ENCODE measurements around the gene CDC37L1. TPM values are rescaled to one million over a fixed set of nuclear protein-coding genes. Genes with fewer than 3 reads are reported as not detected.

Gene CDC37L1
- total RNA-seq, 2 experiments from 2014 or later: 9.7 to 11.0 TPM

DNA sequence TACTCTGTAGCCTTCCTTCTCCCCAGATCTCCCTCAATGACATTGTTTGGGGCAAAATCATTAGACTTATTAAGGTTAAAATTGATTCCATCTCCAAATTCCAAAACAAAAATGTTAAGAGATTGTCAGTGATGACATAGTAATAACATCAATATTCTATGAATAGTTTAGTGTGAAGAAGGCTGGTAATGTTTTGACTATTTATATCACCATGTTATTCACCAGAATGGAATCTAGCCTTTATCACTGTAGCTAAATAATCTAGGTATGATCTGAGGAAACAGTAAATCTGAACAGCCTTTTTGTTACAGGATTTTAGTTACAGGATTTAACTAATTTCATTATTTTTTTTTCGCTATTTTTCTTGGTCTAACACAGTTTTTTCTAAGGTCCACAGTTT is 18.2 kb upstream of the CDC37L1 start:
- Mint-ChIP-seq H3K4me3 (peak overlapping the region; percentile 91), H3K27ac (no peak overlapping the region), H3K27me3 (no peaks in the 10 kb centered on the region), H3K4me1 (ENCODE audit: low read depth) (peaks cover 43% of the 10 kb centered on the region), H3K36me3 (no peaks in the 10 kb centered on the region), H3K9me3 (no peaks in the 10 kb centered on the region)
- intact Hi-C loops (cut with micrococcal nuclease): loop anchor here (10.0 kb wide), 1 partner anchor 174 kb away; no protein-coding TSS in a partner anchor
- POLR2A ChIA-PET: interaction anchor here (0.6 kb wide), 1 partner anchor 44 kb away, joined by 4 read pairs; no protein-coding TSS in a partner anchor
- no peak for DNase-seq
- CTCF ChIA-PET: interaction anchor here (0.6 to 1.8 kb wide), 3 partner anchors 9 to 98 kb away, joined by 3 to 7 read pairs (median 4); partner anchors contain the start of gene CDC37L1

DNA sequence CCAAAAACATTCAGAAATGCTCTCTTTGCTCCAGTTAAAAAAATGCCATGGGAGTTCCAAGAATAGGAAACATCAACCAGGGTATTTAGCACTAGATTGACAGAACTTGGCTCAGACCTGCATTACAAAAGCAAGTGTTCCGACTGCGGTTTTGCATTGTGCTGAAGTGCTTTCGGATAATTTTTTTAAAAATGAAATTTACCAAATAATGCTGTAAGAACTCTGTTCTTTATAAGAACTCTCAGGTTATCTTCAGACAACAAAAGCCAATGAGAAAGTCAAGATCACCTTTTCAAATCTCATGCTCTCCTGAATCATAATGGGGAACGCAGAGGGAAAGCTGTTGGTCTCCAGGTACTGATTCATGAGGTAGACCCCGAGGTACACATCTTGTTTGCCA is 17.8 kb upstream of the CDC37L1 start:
- Mint-ChIP-seq H3K27me3 (no peaks in the 10 kb centered on the region), H3K27ac (peak overlapping the region; percentile 80), H3K9me3 (no peaks in the 10 kb centered on the region), H3K4me3 (peak overlapping the region; percentile 91), H3K4me1 (ENCODE audit: low read depth) (peaks cover 47% of the 10 kb centered on the region), H3K36me3 (no peaks in the 10 kb centered on the region)
- ChIA-PET CTCF (interaction anchor here (1.2 to 1.8 kb wide), 7 partner anchors 13 to 98 kb away, joined by 3 to 7 read pairs (median 5); partner anchors contain the start of gene CDC37L1), POLR2A (no interaction called here)
- no peak for DNase-seq
- intact Hi-C loops (cut with micrococcal nuclease): loop anchor here (1.0 to 10.0 kb wide), 3 partner anchors 18 to 173 kb away; partner anchors contain the start of genes AK3 and CDC37L1

DNA sequence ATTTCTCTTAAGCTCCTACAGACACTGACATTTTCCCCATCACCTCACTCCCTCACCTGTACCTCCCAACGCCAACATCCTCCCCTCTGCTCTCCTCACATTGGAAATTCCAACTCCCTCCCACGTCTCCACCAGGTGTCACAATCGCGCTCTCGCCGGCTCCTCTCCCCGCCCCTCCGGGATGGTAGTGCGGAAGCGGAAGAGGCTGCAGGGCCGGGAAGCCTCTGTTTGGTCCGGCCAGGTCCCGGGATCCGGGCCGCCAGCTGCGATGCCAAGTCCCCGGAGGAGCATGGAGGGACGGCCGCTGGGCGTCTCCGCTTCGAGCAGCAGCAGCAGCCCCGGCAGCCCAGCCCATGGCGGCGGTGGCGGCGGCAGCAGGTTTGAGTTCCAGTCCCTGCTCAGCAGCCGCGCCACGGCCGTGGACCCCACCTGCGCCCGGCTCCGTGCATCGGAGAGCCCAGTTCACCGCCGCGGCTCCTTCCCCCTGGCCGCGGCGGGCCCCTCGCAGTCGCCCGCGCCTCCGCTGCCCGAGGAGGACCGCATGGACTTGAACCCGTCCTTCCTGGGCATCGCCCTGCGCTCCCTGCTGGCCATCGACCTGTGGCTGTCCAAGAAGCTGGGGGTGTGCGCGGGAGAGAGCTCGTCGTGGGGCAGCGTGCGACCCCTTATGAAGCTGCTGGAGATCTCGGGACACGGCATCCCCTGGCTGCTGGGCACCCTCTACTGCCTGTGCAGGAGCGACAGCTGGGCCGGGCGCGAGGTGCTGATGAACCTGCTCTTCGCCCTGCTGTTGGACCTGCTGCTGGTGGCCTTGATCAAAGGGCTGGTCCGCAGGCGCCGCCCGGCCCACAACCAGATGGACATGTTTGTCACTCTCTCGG is 17.0 kb upstream of the CDC37L1 start, which contains the start of gene PLPP6:
TSS of gene PLPP6 (plus strand) at position 187 of the 881 bp plus-strand sequence. CDS start at position 269, 82 bp downstream.
- Mint-ChIP-seq H3K9me3 (no peaks in the 10 kb centered on the region), H3K36me3 (no peaks in the 10 kb centered on the region), H3K27ac (peak within 1 kb of the TSS; percentile 80), H3K27me3 (no peaks in the 10 kb centered on the region), H3K4me3 (peak within 1 kb of the TSS; percentile 91), H3K4me1 (ENCODE audit: low read depth) (peaks cover 55% of the 10 kb centered on the region)
- intact Hi-C loops (cut with micrococcal nuclease): loop anchor here (1.0 to 10.0 kb wide), 3 partner anchors 17 to 172 kb away; partner anchors contain the start of genes AK3 and CDC37L1
- DNase-seq: peak; percentile 88
- POLR2A ChIA-PET: no interaction called here
- CTCF ChIA-PET: interaction anchor here (1.2 to 1.8 kb wide), 7 partner anchors 13 to 97 kb away, joined by 3 to 7 read pairs (median 5); partner anchors contain the start of gene CDC37L1

DNA sequence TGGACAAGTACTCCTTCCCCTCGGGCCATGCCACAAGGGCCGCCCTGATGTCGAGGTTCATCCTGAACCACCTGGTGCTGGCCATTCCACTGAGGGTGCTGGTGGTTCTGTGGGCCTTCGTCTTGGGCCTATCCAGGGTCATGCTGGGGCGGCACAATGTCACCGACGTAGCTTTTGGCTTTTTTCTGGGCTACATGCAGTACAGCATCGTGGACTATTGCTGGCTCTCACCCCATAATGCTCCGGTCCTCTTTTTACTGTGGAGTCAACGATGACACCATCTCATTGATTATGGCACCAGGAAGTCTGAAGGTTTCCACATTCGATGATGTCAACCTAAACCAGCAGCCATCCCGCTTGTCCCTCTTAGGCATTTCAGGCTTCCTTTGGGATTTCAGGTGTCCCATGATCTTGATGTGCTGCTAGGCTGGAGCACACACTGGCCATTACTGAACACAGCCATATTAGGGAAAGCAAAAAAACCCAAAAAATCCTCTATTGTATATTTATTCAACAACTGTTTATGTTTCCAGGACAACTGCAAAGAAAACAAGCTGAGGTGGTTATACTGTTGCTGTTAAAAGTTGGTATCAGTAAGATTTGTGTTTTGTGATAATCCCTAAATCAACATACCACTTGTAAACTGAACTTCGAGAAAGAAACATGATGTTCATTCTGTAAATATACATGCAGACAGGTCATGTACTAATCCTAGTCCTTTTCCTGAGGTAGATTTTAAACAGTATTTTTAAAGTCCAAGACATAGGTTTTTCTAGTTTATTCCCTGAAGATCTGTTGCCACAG is 16.2 kb upstream of the CDC37L1 start:
- peak overlapping the region; percentile 91 for H3K4me3 Mint-ChIP-seq
- ChIA-PET POLR2A (no interaction called here), CTCF (interaction anchor here (1.3 to 1.8 kb wide), 5 partner anchors 12 to 58 kb away, joined by 3 to 7 read pairs (median 5); partner anchors contain the start of gene CDC37L1)
- no peaks in the 10 kb centered on the region for H3K9me3 Mint-ChIP-seq
- DNase-seq: no peak
- H3K4me1 Mint-ChIP-seq (ENCODE audit: low read depth): peaks cover 60% of the 10 kb centered on the region
- no peaks in the 10 kb centered on the region for H3K27me3 Mint-ChIP-seq
- no peaks in the 10 kb centered on the region for H3K36me3 Mint-ChIP-seq
- H3K27ac Mint-ChIP-seq: peak overlapping the region; percentile 43
- intact Hi-C loops (cut with micrococcal nuclease): loop anchor here (1.0 to 10.0 kb wide), 3 partner anchors 16 to 172 kb away; partner anchors contain the start of genes AK3 and CDC37L1

DNA sequence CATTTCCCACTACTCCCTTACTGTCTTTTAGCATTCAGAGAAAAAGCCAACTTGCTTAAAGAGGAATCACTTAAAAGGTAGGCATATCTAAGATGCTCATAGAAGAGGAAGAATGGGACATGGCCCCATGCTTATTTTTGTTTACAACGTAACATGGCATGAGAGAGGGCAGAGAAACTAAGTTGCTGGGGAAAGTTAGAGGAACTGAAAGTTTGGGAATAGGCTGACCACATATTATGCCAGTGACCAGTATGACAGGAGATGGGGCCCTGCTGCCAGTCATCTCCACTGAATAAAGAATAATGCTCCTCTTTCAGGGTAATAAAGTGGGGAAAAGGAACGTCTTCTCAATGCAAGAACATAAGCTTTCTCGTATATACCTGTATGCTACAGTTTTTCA is 15.4 kb upstream of the CDC37L1 start:
- no peaks in the 10 kb centered on the region for H3K9me3 Mint-ChIP-seq
- H3K27ac Mint-ChIP-seq: no peak overlapping the region
- peaks cover 65% of the 10 kb centered on the region for H3K4me1 Mint-ChIP-seq (ENCODE audit: low read depth)
- no peak for DNase-seq
- intact Hi-C loops (cut with micrococcal nuclease): loop anchor here (2.0 to 10.0 kb wide), 2 partner anchors 77 to 171 kb away; partner anchors contain the start of gene AK3
- no peaks in the 10 kb centered on the region for H3K27me3 Mint-ChIP-seq
- POLR2A ChIA-PET: no interaction called here
- no peak overlapping the region for H3K4me3 Mint-ChIP-seq
- H3K36me3 Mint-ChIP-seq: no peaks in the 10 kb centered on the region
- CTCF ChIA-PET: no interaction called here

DNA sequence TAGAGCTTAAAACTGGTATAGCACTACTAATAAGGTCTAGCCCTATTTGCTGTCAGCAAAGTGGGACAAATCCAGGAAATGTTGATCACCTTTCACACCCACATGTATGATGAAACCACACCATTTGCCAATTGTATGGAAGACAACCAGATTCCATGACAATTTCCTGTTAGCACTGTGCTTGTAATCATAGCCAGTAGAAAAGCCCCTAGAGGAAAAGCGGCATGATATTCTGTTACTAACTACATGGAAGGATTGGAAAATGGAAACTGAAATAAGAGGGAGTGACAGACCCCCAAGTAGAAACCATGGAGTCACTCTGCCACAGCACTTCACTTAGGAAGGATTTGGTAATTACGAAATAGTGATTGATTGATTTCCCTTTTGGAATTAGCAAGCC is 14.0 kb upstream of the CDC37L1 start:
- no peak overlapping the region for H3K27ac Mint-ChIP-seq
- H3K27me3 Mint-ChIP-seq: no peaks in the 10 kb centered on the region
- intact Hi-C loops (cut with micrococcal nuclease): loop anchor here (10.0 kb wide), 1 partner anchor 169 kb away; no protein-coding TSS in a partner anchor
- ChIA-PET CTCF (interaction anchor here (0.7 to 1.8 kb wide), 3 partner anchors 12 to 1805 kb away, joined by 3 to 6 read pairs (median 4); no protein-coding TSS in a partner anchor), POLR2A (interaction anchor here (1.1 kb wide), 1 partner anchor 14 kb away, joined by 4 read pairs; the partner anchor contains the start of gene CDC37L1)
- no peak for DNase-seq
- H3K36me3 Mint-ChIP-seq: no peaks in the 10 kb centered on the region
- peaks cover 68% of the 10 kb centered on the region for H3K4me1 Mint-ChIP-seq (ENCODE audit: low read depth)
- peak overlapping the region; percentile 68 for H3K4me3 Mint-ChIP-seq
- no peaks in the 10 kb centered on the region for H3K9me3 Mint-ChIP-seq

DNA sequence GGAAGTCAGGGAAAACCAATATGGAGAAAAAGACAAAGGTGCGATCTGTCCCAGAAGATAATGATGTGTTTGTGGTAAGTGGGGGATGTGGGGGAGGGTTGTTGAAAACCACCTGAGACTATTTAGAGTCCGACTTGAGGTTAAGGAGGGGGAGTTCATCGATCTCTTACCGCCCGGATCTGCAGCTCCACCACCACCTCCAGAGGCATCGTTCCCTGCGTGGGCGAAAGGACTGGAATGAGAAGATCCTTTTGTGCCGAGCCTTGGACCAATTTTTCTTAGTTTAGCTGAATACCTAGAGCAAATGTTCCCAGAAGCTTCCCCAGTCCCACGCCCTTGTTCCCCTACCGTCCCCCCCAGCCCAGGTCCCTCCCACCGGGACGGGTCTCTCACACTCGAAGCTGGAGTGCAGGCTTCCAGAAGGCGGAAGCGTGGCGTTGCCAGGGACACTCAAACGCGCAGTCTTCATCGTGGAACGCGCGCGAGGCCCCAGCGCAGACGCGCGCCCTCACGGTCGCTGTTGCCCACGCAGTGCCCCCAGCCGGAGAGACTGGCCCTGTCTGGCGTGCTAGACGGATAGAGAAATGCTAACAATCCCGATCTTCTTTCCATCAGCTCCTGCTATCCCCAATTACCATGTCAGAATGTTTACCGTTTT is 13.2 kb upstream of the CDC37L1 start, which contains the start of gene SPATA6L:
TSS of gene SPATA6L (minus strand) at position 439 of the 658 bp plus-strand sequence. CDS start at position 209, 230 bp downstream.
- Mint-ChIP-seq H3K9me3 (no peaks in the 10 kb centered on the region), H3K4me1 (ENCODE audit: low read depth) (peaks cover 76% of the 10 kb centered on the region), H3K27me3 (no peaks in the 10 kb centered on the region), H3K27ac (no peak within 1 kb of the TSS), H3K4me3 (peak within 1 kb of the TSS; percentile 68), H3K36me3 (no peaks in the 10 kb centered on the region)
- POLR2A ChIA-PET: no interaction called here
- CTCF ChIA-PET: interaction anchor here (0.7 to 1.8 kb wide), 4 partner anchors 11 to 1806 kb away, joined by 3 to 6 read pairs (median 4); no protein-coding TSS in a partner anchor
- intact Hi-C loops (cut with micrococcal nuclease): loop anchor here (1.0 to 10.0 kb wide), 3 partner anchors 13 to 169 kb away; partner anchors contain the start of gene CDC37L1
- peak; percentile 60 for DNase-seq

DNA sequence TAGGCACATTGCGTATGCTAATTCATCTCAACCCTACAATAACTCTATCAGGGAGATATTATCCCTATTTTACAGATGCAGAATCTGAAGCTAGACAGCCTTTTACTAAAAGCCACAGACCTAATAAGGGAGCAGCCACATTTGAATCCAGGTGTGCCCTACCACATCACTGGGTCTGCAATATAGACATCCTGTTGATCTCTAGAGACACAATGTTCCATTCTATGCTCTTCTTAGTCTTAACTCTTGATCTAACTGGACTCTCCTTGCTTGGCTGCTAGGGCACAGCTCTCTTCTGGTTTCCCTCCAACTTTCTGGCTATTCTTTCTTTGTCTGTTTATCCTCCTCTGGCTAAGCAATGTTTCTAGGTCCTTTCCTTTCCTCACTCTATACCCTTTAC is 11.7 kb upstream of the CDC37L1 start:
- intact Hi-C loops (cut with micrococcal nuclease): loop anchor here (10.0 kb wide), 1 partner anchor 167 kb away; no protein-coding TSS in a partner anchor
- POLR2A ChIA-PET: no interaction called here
- Mint-ChIP-seq H3K9me3 (no peaks in the 10 kb centered on the region), H3K4me1 (ENCODE audit: low read depth) (peaks cover 66% of the 10 kb centered on the region), H3K27ac (no peak overlapping the region), H3K27me3 (no peaks in the 10 kb centered on the region), H3K4me3 (no peak overlapping the region), H3K36me3 (no peaks in the 10 kb centered on the region)
- DNase-seq: no peak
- CTCF ChIA-PET: no interaction called here

DNA sequence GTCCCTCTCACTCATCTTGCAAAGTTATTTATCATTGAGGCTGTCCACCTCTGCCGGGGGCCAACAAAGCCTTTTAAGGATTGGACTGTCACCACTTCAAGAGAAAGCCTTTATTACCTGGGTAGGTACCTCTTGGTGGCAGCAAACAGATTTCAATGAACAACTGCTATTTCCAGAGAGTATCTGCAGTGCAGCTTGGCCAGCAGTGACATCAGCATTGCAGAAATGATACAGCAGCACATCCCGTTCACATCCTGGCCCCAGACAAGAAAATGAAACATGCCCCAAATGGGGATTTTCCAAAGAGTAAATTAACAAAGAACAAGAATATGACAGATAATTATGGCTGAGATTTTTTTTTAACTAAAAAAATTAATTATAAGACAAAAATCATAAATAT is 10.8 kb upstream of the CDC37L1 start:
- no peaks in the 10 kb centered on the region for H3K9me3 Mint-ChIP-seq
- no peaks in the 10 kb centered on the region for H3K36me3 Mint-ChIP-seq
- H3K4me1 Mint-ChIP-seq (ENCODE audit: low read depth): peaks cover 58% of the 10 kb centered on the region
- intact Hi-C loops (cut with micrococcal nuclease): loop anchor here (10.0 kb wide), 1 partner anchor 166 kb away; no protein-coding TSS in a partner anchor
- ChIA-PET POLR2A (no interaction called here), CTCF (no interaction called here)
- no peak overlapping the region for H3K27ac Mint-ChIP-seq
- no peak overlapping the region for H3K4me3 Mint-ChIP-seq
- H3K27me3 Mint-ChIP-seq: no peaks in the 10 kb centered on the region
- DNase-seq: no peak

DNA sequence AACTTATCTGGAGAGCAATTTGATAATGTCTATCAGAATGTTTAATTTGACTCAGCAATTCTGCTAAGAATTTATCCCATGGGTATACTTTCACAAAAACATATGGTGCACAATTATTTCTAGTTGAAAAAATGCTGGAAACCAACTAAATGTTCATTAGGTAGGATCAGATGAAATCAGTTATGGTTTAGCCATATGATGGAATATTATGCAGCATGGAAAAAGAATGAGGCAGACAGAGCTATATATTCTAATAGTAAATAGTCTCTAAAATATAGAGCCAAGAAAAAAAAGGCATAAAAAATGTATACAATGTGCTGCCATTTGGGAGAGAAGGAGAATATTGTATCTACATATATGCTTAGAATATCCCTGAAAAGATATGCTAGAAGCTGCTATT is 9.5 kb upstream of the CDC37L1 start:
- Mint-ChIP-seq H3K27ac (no peak overlapping the region), H3K27me3 (no peaks in the 10 kb centered on the region), H3K36me3 (no peaks in the 10 kb centered on the region), H3K4me1 (ENCODE audit: low read depth) (peaks cover 46% of the 10 kb centered on the region), H3K4me3 (no peak overlapping the region), H3K9me3 (no peaks in the 10 kb centered on the region)
- intact Hi-C loops (cut with micrococcal nuclease): loop anchor here (10.0 kb wide), 1 partner anchor 165 kb away; no protein-coding TSS in a partner anchor
- no peak for DNase-seq
- ChIA-PET POLR2A (no interaction called here), CTCF (interaction anchor here (0.6 kb wide), 1 partner anchor 9 kb away, joined by 3 read pairs; no protein-coding TSS in a partner anchor)

DNA sequence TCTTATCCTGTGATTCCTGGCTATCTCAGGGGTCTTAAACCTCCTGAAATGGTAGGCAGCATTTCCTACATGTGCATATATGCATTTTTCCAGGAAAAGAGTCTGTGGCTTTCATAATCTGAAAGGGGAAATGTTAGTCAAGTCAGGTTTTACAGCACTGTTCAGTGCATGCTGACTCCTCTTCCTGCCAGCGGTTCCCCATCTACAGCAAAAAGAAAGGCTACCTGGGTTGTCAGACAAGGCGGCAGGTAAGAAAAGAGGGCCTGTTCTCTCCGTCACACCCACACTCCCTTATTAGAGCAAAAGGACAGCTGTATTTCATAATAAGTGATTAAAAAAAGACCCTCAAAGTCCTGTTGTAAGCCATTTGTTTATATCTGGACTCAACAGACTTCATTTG is 8.8 kb upstream of the CDC37L1 start:
- H3K4me3 Mint-ChIP-seq: no peak overlapping the region
- CTCF ChIA-PET: no interaction called here

More for the DNA sequence above, 8.8 kb upstream of the CDC37L1 start:
- peaks cover 39% of the 10 kb centered on the region for H3K4me1 Mint-ChIP-seq (ENCODE audit: low read depth)
- peak overlapping the region; percentile 29 for H3K27ac Mint-ChIP-seq
- no peaks in the 10 kb centered on the region for H3K27me3 Mint-ChIP-seq
- DNase-seq: no peak
- POLR2A ChIA-PET: no interaction called here
- H3K36me3 Mint-ChIP-seq: no peaks in the 10 kb centered on the region
- intact Hi-C loops (cut with micrococcal nuclease): no loop called here
- H3K9me3 Mint-ChIP-seq: no peaks in the 10 kb centered on the region

All from activated CD4-positive, alpha-beta memory T cell treated with anti-CD3 and anti-CD28 coated beads for 36 hours (primary cell).